Posterior cingulate gyrus (tissue), 11 donors: ENCODE measurements around the gene IQCF2.
"Not testable (repeated sequence)": the region's sequence is repeated elsewhere in the genome, so short reads cannot be mapped to it uniquely, and the experiment has no call there.

Experiments
- DNase-seq, 10 donors: peaks; one replicate each; pipeline versions ENCODE4 v3.0.0 to v3.0.0-alpha.2; 2020 to 2021; ENCODE audit warnings: mixed read lengths in 3 of 10
- intact Hi-C: fragments of 100-400 bp; cut with DNase I; formaldehyde crosslinking; loops from one replicate; pipeline ENCODE4 v1.15.1; 2023

Gene IQCF2

DNA sequence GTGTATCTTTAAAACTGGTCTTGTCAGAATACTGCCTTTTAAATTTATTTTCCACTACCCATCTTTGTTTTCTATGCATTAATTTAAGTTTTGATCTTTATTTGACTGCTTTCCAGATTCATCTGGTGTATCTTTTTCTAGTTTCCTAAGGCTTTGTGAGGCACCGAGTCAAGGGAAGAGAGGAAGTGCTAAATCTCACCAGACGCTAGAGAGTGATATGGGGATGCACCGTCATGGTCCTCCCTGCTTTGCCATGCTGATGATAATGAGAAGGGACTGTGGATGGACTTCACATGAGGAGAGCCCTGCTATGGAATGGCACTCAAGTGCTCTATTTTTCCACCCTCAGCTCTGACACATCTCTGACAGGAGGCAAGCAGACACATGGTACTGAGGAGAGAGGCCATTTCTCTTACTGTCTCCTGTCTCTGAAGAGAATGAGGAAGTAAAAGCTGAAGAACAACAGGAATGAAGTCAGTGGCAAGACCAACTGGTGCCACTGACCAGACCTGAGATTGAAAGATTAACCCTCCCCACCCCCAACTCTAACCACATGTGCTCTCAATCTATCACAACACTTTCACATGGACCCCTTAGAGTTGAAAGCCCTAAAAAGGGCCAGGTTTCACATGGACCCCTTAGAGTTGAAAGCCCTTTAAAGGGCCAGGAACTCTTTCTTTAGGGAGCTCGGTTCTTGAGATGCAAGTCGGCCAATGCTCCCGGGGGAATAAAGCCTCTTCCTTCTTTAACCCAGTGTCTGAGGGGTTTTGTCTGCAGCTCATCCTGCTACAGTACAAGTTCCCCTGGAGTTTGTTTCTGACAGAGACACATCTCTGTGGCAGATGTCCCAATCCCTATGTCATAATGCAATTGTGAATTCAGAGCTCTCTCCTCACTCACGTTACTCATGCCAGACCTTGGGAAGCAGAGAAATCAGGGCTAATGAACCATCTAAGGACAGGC, at the start of gene IQCF2:
Gene IQCF2 (plus strand): TSS at position 913 of the 963 bp plus-strand sequence. CDS start 52 bp downstream, outside the sequence.
- DNase-seq, result no peak
- intact Hi-C loops, result no loop called here

DNA sequence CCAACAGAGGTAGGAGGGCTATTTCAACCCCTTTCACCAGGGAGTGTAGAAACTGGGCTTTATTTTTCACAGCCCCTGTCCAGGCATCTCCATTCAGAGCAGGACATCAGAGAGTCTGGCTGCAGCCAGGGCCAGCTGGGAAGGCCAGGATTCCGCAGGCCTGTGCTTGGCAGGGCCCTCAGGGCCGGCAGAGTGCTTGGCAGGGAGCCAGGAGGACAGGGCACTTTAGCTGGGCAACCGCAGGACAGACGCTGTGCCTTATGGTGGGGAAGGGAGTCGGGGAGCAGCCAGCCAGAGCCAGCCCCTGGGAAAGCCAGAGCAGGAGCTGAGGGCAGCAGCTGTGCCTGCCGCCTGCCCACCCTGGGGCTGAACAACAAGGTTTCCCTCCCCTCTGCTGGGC, 47.9 kb upstream of the IQCF2 start:
- intact Hi-C loops, result no loop called here
- DNase-seq, result peak; percentile 19 to 92 (median 60)

DNA sequence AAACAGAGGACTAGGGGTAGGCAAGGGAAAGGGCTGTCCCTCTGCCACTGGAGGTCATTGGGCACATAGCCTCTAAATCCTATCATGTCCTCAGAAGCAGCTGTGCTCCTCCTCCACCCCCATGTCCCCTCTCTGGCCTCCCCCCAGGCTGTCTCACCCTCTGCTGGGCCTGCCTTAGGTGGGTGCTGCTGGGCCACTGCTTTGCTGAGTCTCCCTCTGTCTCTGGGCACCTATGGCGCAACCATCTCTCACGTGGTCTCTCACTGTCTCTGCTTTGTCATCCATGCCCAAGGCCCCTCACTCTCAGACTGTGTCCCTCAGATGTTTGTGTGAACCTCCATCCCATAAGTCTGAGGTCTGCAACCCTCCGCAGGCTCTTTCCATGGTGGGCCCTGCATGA, 47.4 kb upstream of the IQCF2 start:
- DNase-seq, result no peak
- intact Hi-C loops, result no loop called here

DNA sequence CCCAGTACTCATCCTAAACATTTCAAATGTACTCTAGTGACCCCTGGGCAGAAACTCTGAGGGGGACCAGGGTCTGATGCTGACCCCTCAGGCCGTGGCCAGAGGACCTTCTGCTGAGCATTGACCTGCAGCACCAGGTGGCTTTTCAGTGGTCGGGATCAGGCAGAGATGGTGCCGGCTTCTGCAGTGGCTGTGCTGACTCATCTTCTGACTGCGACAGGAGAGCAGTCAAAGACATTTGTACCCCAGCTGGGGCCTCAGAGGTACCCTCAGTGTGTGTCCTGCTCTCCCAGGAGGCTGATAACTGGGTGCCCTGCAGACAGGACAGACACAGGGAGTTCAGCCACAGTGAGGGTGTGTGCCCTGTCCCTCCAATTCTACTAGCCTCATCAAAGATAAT, 45.8 kb upstream of the IQCF2 start:
- DNase-seq, result no peak
- intact Hi-C loops, result no loop called here

DNA sequence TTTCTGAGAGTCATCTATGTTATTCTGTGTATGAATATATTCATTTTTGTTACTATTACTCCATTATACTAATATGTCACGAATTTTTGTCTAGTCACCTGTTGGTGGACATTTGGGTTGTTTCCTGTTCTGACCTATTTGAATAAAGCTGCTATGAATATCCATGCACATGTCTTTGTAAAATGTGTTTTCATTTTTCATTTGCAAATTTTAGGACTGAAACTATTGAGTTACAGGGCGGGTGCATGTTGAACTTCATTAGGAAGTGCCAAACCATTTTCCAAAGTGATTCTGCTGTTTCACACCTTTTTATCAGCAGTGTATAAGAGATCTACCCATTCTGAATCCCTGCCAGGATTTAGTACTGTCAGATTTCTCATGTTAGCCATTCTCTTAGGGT, 44.7 kb upstream of the IQCF2 start:
- intact Hi-C loops, result no loop called here
- no peak for DNase-seq

DNA sequence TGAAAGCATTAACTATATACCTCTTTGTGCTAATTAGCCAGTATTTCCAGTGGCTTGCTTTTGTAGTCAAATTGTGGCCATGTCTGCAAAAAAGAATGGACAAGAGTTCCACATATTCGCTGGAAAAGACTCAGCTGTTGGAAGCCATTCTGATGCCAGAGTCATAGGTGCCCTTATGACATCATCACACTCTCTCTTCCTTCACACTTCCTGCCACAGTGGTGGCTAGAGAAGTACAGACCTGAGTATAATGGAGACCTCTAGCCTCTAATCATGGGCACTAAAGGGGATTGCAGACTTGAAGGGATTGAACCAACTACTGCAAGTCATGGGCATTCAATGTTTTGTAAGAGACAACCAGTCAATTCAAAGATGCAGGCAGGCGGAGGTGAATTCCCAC, 44.0 kb upstream of the IQCF2 start:
- intact Hi-C loops, result no loop called here
- no peak for DNase-seq

DNA sequence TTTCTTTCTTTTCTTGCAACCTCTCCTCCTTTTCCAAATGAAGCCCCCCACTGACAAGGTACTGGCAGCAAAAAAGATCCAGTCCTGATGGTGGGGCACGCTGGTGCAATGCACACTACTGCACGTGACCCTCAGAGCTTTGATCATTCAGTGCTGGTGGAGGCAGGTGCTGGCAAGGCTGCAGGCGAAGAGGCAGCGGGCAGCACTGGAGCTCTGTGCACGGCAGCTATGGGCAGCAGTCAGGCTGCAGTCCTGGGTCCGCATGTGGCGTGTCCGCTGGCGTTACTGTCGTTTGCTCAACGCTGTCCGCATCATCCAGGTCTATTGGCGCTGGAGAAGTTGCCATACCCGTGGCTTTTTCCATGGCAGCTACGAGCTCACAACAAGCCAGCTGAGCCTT, 42.3 kb upstream of the IQCF2 start:
- DNase-seq, result no peak
- intact Hi-C loops, result no loop called here

DNA sequence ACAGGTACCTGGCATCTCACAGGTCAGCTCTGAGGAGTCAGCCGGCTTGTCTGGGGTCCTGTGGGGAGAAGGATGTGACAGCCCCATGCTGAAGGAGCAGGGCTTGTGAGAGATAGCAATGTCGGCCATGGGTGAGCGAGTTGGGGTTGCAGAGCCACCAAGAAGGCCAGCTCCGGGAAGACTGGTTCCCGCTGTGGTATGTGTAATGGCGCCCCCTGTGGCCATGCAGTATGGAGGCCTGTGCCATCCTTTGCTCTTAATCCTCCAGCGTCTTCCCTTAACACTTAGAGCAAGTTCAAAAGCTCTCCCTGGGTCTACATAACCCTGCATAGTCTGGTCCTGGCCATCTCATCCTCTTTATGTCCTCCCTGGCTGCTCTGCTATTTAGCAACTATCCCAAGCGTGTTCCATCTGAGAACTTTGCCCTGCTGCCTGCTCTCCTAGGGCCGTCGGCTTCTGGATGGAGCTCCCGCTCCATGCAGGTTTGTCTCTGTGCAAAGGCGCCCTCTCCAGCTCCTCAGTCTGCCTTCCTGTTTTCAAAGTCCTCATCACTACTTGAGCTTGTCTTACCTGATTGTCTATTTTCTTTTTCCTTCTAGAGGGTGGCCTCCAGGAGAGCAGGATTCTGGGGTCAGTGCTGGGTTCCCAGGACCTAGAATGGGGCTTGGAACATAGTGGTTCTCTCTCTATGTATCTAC, 41.6 kb upstream of the IQCF2 start:
- intact Hi-C loops, result no loop called here
- no peak for DNase-seq

DNA sequence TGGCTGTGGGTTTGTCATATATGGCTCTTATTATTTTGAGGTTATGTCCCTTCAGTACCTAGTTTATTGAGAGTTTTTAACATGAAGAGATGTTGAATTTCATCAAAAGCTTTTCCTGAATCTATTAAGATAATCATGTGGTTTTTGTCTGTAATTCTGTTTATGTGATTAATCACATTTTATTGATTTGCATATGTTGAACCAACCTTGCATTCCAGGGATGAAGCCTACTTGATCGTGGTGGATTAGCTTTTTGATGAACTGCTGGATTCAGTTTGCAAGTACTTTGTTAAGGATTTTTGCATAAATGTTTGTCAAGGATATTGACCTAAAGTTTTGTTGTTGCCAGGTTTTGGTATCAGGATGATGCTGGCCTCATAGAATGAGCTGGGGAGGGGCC, 33.1 kb upstream of the IQCF2 start:
- intact Hi-C loops, result no loop called here
- no peak for DNase-seq

DNA sequence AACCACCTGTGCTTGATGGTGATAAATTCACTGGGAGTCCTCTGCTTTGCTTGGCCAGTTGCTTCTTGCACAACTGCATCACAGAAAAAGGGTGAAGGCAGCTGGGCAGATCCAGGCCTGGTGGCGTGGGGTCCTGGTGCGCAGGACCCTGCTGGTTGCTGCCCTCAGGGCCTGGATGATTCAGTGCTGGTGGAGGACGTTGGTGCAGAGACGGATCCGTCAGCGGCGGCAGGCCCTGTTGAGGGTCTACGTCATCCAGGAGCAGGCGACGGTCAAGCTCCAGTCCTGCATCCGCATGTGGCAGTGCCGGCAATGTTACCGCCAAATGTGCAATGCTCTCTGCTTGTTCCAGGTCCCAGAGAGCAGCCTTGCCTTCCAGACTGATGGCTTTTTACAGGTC, 31.1 kb upstream of the IQCF2 start:
- DNase-seq, result no peak
- intact Hi-C loops, result no loop called here

DNA sequence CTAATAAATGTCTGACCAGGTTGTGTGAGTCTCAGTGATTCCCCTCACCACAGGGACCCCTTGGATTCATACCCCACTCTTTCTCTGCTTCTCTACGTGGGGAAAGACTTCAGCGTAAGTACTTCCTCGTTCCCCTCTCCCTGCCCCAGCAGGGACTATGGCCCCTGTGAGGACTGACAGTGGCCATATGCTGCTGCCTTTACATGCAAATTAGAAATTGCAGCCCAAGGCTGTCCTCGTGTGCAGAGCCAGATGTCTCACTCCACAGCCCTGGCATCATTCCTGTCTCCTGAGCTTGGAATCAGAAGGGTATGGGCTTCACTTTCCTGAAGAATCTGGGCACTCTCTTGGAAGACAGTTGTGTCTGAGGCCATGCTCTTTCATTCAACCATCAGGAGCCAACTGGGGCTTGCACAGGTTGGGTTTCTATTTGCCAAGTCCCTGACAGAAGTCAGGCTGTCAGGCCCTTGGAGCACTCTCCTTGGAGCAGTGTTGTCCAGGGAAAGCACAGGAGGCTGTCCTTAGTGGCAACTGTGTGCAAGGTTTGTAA, 30.5 kb upstream of the IQCF2 start:
- intact Hi-C loops, result no loop called here
- no peak for DNase-seq

DNA sequence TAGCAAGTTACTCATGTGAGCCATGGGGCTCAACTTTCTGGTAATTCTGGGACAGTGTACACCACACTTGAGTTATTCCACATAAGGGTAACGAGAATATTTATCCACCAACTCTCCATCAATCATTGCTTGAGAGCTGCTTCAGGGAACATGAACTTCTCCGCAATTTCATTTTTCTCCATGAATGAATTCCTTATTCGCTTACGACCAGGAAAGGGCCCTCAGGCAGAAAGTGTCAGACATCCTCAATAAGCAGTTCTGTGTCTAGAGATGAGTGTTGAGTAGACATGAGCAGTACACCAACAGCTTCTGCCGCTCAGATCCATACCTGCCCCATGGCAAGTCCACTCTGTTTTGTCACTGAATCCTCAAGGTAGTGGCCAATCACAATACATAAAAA, 24.8 kb upstream of the IQCF2 start:
- intact Hi-C loops, result no loop called here
- DNase-seq, result no peak

DNA sequence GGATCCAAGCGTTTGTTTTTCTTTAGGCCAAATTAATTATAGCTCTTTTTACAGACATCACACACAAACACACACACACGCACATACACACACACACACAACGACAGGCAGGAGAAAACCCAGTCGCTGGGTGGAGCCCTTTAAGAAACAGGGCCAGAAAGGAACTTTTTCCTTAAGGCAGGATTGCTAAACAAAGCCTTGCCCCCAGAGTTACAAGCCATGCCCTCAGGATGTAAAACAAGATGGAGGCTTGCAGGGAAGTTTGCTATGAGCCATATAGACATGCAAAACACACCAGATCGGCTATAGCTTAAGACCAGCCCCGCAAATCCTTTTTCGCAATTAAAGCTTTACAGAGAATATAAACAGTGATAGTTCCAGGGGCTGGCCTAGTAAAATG, 16.3 kb upstream of the IQCF2 start:
- no peak for DNase-seq
- intact Hi-C loops, result no loop called here

DNA sequence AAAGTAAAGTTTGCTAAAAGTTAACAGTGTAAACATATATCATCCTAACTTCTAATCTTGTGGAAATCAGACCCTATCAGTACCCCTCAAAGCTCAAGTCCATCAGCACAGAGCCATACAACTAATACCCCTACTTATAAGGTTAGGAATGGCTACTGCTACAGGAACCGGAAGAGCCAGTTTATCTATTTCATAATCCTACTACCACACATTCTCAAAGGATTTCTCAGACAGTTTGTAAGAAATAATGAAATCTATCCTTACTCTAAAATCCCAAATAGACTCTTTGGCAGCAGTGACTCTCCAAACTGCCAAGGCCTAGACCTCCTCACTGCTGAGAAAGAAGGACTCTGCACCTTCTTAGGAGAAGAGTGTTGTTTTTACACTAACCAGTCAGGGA, 6.0 kb upstream of the IQCF2 start:
- intact Hi-C loops, DNase-seq: not testable (repeated sequence)

DNA sequence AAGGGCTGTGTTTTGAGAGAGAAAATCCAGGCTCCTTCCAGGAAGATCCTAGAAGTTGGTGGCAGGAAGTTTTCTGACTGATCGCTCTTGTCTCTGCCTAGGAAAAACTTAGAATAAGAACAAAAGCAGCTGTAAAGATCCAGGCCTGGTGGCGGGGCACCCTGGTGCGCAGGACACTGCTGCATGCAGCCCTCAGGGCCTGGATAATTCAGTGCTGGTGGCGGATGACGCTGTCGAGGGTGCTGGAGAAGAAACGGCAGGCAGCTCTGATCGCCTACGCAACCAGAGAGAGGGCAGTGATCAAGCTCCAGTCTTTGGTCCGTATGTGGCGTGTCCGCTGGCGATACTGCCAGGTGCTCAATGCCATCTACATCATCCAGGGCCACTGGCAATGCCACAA, 1.5 kb downstream of the IQCF2 start:
- no peak for DNase-seq
- intact Hi-C loops, result no loop called here

DNA sequence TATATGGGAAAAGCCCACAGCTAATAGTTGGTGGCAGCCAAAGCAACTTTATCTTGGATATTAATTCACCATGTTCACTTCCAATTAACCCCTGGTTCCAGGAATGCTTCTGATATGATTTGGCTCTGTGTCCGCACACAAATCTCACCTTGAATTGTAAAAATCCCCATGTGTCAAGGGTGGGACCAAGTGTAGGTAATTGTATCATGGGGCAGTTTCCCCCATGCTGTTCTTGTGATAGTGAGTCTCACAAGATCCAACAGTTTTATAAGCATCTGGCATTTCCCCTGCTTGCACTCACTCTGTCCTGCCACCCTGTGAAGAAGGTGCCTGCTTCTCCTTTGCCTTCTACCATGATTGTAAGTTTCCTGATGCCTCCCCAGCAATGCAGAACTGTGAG, 7.5 kb downstream of the IQCF2 start:
- DNase-seq, intact Hi-C loops: not testable (repeated sequence)

DNA sequence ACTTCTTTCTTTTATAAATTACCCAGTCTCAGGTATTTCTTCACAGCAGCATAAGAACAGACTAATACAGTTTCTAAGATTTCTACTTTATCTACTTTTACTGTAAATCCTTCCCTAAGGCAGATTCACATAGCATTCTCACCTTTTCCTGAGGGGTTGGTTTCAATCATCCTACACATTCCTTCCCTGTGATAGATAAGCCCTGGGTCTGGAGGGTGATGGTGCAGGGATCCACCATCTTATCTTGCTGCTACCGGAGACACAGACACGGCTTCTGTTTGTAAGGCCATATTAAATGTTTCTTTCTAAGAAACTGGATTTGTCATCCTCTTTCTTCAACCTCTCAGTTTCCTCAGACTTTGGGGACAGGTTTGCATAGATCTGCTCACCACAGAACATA, 7.9 kb downstream of the IQCF2 start:
- intact Hi-C loops, result no loop called here
- no peak for DNase-seq

DNA sequence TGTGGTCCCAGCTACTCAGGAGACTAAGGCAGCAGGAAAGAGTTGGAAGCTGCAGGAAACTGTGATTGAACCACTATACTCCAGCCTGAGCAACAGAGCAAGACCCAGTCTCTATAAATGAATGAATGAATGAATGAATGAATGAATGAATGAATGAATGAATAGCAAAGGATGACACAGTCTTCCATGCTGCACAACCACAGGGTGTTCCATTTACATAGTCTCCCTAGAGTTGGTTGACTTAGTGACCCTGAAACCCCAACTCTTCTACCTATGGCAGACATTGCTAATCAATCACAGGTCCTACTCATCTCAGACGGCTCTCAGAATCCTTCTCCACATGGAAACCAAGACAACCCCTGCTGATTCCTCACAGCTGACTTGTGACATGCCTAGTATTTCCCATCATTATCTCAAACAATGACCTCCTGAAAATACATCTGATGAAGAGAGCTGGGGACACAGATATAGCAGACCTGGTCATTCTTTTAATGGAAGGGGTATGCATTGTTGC, 11.9 kb downstream of the IQCF2 start:
- intact Hi-C loops, result no loop called here
- no peak for DNase-seq

DNA sequence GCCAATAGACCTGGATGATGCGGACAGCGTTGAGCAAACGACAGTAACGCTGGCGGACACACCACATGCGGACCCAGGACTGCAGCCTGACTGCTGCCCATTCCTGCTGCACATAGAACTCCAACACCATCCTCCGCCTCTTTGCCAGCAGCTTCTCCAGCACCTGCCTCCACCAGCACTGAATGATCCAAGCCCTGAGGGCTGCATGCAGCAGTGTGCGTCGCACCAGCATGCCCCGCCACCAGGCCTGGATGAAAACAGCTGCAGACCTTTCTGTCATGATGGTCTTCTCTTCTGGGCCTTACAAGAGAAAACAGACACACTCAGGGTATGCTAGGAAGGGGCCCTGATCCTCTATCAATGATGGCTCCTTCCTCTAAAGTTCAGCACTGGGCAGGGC, 12.5 kb downstream of the IQCF2 start:
- intact Hi-C loops, result no loop called here
- no peak for DNase-seq

DNA sequence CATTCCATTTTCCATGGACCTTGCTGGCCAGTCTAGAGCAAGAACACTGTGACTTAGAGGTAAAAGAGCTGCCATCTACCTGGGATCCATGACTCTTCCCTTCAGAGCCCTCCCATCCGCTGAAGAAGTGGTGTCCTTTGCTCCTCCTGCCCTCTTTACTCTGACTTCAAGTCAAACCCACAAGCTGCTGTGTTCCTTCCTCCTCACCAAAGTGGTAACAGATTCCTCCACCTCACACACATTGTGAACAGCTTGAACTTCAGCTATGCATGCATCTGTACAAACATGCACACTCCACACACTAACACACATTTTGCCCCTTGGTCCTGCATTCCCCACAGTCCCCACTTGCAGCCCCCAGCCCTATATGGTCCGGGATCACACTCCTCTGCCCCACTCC, 13.0 kb downstream of the IQCF2 start:
- DNase-seq, result no peak
- intact Hi-C loops, result no loop called here

DNA sequence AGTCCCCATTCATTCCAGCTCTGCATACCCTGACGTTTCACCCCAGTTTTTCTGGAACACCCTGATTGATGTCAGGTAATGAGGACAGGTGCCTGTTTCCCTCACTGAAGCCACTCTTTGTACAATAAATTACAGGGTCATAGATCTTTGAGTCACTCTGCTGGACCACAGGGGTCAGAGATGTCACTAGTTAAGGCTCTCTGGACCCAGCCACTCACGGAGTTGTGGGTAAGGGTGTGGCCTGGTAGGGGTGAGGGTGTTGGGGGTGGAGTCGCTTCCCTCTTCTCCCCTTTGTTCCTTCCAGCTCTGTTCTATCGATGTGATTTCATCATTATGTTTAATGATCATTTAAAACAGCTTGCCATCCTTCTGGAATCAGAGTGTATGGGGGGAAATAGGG, 13.5 kb downstream of the IQCF2 start:
- no peak for DNase-seq
- intact Hi-C loops, result no loop called here
